M059J (cell line): ENCODE data around the gene PRAF2. TPM values are rescaled to one million over a fixed set of nuclear protein-coding genes. Genes with fewer than 3 reads are reported as not detected.

ENCODE experiments used
- DNase-seq: peaks from one replicate; pipeline ENCODE4 v3.0.0-alpha.2; 2012; ENCODE audit warnings: low read depth
- total RNA-seq: library from RNA; depleted of rRNA; stranded (reverse); fragments of >200 nt; shearing (Covaris generic); gene quantifications from 2 replicates; pipeline ENCODE4 v1.2.3, GENCODE V29; 2014

The PRAF2 gene
- total RNA-seq, 1 experiment from 2014 or later = 29.3 TPM

DNA sequence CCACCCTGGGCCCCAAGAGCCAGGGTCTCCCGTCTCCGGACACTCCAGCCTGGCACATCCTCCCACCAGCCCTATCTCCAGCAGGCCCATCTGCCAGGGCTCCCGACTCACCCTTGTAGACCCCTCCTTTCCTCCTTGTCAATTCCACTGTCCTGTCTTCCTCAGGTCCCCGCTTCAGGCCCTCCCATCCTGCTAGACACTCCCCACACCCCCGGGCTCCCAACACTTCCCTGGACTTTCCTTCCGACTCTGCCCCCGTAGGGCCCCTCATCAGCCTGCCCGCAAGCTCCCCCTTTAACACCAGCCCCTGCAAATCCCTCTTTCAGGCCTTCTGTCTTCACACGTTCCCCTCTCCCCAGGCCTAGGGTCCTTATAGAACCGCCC is 1.1 kb downstream of the PRAF2 start:
- no peak for DNase-seq

DNA sequence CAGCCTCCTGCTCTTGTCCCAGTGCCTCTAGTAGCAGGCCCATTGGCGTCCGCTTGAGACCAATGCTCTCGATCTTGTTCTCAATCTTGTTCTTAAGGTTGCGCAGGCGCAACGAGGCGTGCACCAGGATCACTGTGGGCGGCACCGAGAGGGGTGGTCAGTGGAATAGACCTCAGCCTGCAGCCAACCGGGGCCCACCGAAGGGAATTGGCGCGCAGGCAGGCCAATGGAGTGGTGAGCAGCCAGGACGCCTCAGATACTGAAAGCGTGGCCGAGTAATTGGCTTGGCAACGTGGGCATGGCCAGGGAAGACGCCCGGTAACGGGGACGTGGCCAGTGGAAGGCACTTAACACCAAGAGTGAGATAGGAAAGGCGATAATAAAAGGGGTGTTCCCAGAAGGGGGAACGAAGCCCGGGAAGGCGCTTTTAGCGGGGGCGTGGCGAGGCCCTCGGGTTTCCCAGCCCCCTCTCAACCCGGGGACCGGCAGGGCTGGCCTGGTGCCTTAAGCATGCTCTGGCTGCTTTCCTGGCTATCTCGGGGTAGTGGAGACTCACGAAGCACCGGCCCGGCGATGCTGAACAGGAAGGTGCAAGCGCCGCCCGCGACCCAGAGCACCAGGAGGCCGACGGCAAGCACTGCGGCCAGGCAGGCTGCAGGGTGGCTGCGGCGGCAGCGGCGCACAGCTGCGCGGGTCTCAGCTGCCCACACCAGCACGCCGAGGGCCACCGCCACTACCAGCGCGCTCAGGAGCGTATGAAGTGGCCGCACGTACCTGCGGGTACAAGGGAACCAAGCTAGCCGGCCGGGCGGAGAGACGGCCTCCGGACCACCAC is 1.7 kb downstream of the PRAF2 start:
- DNase-seq = no peak

DNA sequence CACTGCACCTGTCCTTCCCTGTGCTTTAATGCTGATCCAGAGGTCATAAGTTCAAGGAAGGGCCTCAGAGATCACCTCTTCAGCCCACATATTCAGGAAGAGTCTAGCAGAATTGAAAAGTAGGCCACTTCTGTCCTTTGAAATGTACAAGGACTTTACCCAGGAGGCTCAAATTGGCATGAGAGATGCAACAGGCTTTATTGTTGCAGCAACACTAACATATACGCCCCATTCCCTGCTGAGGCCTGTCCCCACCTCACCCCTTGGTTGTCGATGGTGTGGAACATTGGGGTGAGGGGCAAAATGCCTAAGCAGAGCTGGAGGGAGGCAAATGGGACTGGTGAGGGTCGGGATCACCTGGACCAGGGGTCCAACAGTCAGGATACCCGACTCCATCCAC is 2.8 kb downstream of the PRAF2 start:
- DNase-seq = no peak

DNA sequence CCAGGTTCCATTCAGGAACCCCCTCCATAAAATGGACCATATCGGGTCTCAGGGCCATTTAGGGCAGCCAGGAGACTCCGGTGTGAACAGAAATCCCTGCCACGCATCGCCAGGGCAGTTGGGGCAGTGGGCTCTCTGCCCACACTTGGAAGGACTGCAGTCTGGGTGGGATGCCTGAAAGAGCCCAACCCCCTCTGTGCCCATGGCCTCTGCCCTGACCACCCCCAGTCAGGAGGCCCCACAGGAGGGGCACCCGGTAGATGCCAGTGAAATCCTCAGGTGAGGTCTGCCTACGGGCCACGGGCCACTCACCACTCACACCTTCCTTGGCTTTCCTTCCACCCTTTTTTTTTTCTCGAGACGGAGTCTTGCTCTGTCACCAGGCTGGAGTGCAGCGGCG is 4.8 kb downstream of the PRAF2 start:
- no peak for DNase-seq

DNA sequence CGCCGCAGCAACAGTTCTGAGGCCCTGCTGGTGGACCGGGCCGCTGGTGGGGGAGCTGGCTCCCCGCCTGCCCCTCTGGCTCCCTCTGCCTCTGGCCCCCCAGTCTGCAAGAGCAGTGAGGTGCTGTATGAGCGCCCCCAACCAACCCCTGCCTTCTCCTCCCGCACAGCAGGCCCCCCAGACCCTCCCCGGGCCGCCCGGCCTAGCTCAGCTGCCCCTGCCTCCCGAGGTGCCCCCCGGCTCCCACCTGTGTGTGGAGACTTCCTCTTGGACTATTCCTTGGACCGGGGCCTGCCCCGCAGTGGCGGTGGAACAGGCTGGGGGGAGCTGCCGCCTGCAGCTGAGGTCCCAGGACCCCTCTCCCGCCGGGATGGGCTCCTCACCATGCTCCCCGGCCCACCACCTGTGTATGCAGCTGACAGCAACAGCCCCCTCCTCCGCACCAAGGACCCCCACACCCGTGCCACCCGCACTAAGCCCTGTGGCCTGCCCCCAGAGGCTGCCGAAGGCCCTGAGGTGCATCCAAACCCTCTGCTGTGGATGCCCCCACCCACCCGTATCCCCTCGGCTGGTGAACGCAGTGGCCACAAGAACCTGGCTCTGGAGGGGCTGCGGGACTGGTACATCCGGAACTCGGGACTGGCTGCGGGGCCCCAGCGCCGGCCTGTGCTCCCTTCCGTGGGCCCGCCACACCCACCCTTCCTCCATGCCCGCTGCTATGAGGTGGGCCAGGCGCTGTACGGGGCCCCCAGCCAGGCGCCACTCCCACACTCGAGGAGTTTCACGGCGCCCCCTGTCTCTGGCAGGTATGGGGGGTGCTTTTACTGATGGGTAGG is 6.3 kb downstream of the PRAF2 start:
- no peak for DNase-seq

DNA sequence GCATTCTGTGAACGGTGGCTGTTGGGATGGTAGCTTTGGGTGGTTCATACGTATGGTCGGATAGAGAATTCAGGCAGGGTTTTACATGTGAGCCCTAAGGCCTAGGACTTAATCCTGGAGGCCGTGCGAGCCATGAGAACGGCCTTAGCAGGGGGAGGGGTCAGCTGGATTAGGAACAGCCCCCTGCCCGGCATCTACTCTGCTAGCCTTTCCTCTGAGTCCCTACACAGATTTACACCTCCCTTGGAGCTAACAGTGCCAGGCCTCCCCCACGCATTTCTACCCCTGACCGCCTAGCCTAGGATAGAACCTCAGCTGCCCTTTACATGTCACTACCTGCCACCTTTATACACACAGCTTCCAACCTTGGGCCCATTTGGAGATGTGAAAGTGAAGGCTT is 7.1 kb downstream of the PRAF2 start:
- DNase-seq = no peak

DNA sequence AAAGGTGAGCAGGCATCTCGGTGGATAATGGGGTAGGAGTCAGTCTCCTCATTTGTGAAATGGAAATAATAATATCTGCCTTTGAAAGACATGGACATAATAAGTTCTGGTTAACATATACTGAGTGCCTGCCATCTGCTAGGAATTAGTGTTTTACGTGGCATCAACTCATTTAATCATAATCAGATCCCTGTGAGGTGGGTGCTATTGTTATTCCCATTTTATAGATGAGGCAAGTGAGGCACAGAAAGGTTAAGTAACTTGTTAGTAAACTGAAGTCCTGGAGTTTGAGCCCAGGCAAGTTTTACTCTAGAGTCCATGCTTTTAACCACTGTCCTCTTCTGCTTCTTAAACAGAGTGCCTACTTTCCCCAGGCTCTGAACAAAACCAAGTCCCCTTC is 7.5 kb downstream of the PRAF2 start:
- DNase-seq = no peak

DNA sequence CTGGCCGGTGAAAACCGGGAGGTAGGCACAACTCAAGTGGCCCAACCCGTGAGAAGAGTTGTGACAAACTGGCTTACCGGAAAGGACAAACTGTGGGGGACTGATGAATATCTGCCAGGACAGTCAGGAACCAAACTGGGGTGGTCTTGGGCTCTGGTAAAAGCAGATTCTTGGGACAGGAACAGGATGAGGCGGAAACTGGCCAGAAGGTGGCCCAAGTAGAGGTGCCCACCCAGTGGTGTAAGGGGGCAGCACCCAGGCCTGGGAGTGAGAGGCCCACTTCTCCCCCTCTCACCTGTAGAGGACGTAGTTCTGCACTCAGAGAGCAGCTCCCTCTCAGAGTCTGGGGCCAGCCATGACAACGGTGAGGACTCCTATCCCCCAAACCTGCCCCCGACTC is 9.1 kb downstream of the PRAF2 start:
- DNase-seq = no peak

DNA sequence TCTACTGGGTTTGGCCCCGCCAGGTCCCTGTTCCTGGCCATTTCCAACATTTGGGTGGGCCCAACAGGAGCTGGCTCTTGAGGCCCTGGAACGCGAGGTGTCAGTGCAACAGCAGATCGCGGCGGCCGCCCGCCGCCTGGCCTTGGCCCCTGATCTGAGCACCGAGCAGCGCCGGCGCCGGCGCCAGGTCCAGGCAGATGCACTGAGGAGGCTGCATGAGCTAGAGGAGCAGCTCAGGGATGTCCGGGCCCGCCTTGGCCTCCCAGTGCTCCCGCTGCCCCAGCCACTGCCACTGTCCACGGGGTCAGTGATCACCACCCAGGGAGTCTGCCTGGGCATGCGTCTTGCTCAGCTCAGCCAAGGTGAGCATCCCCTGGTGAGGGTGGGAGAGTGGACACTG is 9.5 kb downstream of the PRAF2 start:
- DNase-seq = no peak

DNA sequence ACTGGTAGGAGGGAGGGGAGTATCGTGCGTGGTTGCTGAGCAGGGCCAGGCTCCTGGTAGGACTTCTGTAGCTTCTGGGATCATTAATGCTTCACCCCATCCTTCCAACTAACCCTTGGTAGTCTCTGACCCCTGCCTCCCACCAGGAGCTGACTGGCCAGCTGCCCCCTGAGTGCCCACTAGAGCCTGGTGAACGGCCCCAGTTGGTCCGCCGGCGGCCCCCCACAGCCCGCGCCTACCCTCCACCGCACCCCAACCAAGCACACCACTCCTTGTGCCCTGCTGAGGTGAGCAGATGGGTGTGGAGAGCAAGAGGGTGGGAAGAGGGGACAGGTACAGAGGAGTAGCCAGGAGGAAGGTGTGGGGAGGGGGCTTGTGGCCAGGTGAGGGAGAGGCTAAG is 10.1 kb downstream of the PRAF2 start:
- no peak for DNase-seq

DNA sequence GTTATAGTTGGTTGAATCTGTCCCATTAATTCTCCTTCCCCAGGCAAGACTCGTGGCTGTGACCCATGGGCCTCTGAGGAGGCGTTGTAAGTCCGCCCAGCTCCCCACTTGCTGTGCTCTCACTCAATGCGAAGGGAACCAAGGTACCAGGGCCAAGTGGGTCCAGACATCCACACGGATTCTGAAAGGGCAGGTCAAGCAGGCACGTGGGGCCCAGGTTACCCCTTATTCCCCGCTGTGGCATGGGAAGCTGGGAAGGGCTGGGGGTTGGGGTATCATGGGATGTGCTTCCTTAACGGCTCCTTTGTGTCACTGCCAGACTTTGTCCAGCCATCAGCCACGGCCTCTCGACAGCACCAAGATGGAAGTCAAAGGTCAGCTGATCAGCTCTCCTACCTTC is 11.9 kb downstream of the PRAF2 start:
- no peak for DNase-seq

DNA sequence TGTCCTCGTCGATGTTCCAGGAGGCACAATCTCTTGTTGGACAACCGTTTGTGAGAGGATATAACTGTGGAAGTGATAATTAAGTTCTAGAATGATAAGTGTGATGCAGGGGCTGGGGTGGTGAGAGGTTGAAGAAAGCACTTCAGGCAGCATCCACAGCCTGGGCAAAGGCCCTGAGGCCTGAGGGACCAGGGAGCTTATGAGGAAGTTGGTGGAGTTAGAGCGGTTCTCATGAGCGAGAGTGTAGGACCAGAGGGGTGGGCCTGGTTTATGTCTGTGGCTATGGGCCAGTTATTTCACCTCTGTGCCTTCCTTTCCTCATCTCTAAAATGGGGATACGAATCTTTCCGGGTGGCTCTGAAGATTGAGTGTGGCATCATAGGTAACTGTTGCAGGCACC is 12.3 kb downstream of the PRAF2 start:
- no peak for DNase-seq

DNA sequence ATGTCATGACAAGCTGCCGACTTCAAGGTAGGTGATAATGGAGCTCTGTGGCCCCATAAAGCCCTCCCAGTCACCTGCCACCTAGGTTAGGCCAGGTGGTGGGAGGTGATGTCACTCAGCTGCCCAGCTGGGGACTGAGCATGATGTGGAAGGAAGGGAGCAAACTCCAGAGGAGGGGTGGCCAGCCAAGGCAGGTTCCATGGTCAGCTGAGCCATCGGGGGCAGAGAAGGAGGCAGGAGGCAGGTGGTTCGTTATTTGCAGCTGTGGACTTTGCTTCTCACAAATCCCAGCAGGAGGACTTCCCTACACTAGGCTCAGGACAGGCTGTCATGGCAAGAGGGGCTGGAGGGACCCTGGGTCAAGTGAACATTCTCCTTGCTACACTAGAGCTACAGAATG is 12.9 kb downstream of the PRAF2 start:
- no peak for DNase-seq

DNA sequence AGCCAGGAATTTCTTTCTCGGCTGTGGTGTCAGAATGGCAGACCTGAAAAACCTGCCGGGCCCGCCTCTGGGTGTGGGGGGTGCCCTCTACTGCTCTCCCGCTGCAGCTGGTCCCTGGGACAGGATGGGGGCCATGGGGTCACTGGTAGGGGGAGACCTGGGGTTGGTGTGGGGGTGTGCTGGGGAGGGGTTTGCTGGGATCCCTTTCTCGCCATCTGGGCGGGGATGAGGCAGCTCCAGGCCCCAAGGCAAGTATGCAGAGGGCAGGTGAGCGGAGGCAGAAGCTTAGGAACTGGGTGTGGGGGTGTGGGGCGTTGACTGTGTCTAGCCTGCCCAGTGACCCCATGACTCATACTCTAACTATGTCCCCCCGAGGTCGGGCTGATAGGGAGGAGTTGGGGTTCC is 14.1 kb downstream of the PRAF2 start:
- no peak for DNase-seq

DNA sequence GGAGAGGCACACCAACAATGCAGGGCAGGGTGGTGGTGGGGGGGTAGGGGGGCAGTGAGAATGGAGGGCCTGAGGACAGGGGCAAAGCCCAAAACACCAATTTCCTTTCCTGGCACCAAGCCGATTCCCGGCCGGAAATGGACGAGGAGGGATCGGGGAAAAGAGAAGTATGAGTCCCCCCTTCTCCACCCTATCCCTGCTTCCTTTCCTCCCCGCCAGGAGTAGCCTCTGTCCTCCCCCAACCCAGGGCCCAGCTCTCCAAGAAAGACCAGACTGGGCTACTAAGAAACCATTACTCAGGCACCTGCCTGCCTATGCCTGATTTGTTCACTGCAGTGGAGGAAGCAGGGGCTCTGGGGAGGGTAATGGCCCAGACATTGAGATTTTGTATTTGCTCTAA is 14.6 kb downstream of the PRAF2 start:
- DNase-seq = no peak

DNA sequence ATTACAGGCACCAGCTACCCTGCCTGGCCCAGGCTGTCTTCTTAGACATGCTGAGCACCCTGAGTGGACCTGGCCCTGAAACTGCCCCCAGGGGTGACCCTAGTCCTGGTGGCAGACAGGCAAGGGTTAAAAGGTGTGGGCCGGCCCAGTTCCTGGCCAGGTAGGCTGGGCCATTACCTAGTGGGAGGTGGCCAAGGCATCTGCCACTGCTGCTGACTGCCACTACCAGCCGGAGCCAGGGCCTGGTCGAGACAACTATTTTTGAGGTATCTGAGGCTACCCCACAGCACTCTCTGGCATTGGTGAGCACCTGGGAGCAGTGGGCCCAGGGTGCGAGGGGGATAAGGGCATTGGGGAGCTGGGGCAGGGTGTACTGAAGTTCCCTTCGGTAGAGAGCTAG is 15.0 kb downstream of the PRAF2 start, which contains the start of gene CCDC120:
CCDC120 (plus strand) TSS at position 206 of the 400 bp plus-strand sequence. CDS start 3,043 bp downstream, outside the sequence.
- no peak for DNase-seq

DNA sequence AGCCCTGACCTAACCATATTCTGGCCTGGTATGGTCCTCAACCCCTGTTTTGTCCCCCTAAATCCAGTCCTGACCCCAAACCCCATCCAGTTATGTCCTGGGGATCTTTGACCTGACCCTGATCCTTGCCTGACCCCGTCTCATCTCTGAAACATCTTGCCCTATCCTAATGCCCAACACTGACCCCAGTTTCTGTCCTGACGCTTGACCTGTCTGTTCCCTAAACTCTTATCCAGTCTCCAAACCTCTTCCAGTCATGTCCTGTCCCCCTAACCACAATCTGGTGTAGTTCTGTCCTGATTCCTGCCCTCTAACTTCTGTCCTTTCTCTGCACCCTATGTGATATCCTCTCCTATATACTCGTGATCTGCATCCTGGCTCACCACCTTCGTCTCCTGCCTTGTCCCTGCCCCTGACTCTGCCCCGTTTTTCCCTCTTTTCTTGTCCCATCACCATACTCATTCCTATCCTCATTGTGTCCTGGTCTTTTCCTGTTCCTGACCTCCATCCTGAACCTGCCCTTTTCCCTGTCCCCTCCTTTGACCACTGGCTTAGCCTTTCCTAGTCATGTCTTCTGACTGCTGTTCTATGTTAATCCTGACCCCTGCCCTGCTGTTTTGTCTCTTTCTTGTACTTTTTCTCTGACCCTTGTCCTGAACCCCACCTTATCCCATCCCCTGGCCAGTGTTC is 19.6 kb downstream of the PRAF2 start:
- no peak for DNase-seq

DNA sequence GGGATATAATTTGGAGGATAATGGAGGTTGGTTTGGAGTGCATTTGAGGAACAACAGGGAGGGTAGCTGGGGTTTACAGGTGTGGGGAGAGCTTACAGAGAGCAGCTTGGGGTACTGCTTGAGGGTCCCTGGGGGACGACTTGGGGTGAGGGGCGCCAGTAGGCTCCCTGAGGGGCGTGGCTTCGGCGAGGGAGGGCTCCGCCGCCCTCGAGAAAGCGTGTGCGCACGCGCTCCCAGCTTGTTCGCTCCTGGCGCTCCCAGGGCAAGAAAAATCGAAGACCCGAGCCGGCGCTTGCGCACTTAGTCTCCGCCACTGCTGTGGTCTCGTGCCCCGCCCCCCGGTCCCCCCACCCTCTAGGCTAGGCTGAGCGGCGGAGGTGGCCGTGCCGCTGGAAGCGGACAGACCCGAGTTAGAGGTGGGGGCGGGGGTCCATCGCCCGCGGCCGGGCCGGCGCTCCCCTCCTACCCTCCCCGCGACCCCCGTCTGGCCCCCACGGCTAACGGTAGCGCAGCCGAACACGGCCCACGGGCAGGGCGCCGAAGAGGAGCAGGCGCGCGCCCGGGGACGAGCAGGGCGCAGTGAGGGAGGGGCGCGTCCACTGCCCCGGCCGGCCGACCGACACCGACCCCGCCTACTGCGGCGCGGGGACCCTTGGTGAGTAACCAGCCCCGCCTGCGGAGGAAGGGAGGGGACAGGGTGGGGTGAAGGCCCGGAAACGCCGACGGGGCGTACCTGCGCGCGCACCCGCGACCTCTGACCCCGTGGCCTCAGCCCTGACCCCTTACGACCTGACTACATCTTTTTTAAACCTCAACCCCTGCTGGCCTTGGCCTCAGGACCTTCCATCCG is 20.4 kb downstream of the PRAF2 start:
- DNase-seq = peak; percentile 65

DNA sequence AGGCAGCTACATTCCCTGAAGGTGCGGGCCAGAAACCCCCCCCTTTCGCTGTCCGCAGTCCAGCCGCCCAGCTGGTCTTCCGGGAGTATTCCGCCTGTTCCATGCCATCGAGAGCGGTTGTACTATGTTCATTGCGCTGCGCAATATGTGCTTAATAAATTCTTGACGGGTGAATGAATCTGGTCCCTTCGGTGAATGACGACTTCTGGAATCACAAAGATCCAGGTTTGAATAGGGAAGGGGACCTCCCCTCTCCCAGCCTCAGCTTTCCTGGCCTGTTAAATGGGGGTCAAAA is 29.9 kb downstream of the PRAF2 start:
- DNase-seq = no peak

DNA sequence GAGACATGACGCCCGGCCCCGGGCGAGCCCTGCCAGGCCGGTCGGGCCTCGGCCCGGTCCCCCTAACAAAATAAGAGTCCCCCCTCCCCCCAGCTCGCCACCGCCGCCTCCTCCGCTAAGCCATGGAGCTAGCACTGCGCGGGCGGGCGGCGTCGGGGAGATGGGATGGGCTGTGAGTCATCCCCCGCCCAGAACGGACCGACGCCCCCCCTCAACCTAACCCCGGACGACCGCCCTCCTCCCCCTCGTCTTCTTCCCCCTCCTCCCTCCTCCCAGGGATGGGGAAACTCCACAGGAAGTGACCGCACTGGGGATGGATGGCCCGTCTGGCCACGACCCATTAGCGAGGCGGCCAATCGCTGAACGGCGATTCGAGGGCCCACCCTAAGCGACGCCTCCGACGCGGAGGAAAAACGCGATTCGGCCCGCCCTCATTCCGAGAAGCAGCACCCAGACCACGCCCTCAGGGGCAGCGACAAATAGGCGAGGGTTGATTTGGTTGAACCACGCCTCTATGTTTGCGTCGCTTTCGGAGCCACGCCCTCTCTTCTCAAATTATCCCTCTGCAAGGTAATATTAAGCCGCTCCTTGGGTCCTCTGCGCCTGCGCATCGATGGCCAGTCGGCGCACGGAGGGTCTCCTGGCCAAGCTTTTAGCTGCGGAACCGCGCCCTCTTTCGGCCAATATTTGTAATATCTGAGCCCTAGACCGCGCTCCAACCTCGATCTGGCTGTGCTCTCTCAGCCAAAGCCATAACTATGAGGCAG is 30.4 kb downstream of the PRAF2 start, which contains the start of gene TFE3:
TFE3 (minus strand) TSS at position 138 of the 767 bp plus-strand sequence; CDS start at position 7, 131 bp downstream.
- peak; percentile 99 for DNase-seq
